IMR-90 (cell line): ENCODE data around the gene RNPEPL1. TPM values are rescaled to one million over a fixed set of nuclear protein-coding genes. Genes with fewer than 3 reads are reported as not detected.

Source experiments
- ATAC-seq: fragments of 200-7000 bp; cut with Tn5 transposase; 2 replicates; pipeline ENCODE4 v1.9.1; 2020; ENCODE audit warnings: low read depth, mild to moderate bottlenecking, moderate library complexity
- BruUV-seq: library from RNA; stranded (reverse); fragments of 400-500 nt; replicated peaks from 2 replicates; lab custom pipeline; 2021; lab: Mats Ljungman, UMichigan
- CTCF ChIA-PET: fragments of 300-600 bp; formaldehyde crosslinking; extraction: SDS; loops from one replicate; lab custom pipeline; 2021; ENCODE audit warnings: antibody characterized with exemption; lab: Yijun Ruan, JAX
- POLR2A ChIA-PET: fragments of 300-600 bp; sonication (Branson Sonifier 250); formaldehyde crosslinking; loops from one replicate; lab custom pipeline; 2022; ENCODE audit warnings: antibody characterized with exemption; ENCODE audit not compliant: unreplicated experiment; lab: Charles Lee
- DNase-seq: peaks from one replicate; pipeline ENCODE4 v3.0.0; 2013
- H2AFZ ChIP-seq: replicated peaks from 2 replicates; pipeline ENCODE3; 2013; ENCODE audit warnings: low read length, mild to moderate bottlenecking; ENCODE audit not compliant: poor library complexity
- H2AK5ac ChIP-seq: 2 replicates; pipeline ENCODE4 v1.6.1; 2013; ENCODE audit warnings: low read depth, low read length, inconsistent platforms
- H2AK9ac ChIP-seq: replicated peaks from 2 replicates; pipeline ENCODE3; 2013; ENCODE audit warnings: mild to moderate bottlenecking, low read depth, low read length, moderate library complexity; ENCODE audit not compliant: poor library complexity
- H2BK120ac ChIP-seq: 2 replicates; pipeline ENCODE4 v1.6.1; 2013; ENCODE audit warnings: low read depth, low read length, inconsistent platforms
- H2BK15ac ChIP-seq: 3 replicates; pipeline ENCODE4 v1.6.1; 2013; ENCODE audit warnings: low read depth, low read length, inconsistent platforms
- H2BK20ac ChIP-seq: 2 replicates; pipeline ENCODE4 v1.6.1; 2013; ENCODE audit warnings: low read depth, mild to moderate bottlenecking, inconsistent platforms, low read length, moderate library complexity
- H2BK5ac ChIP-seq: 2 replicates; pipeline ENCODE4 v1.6.1; 2013; ENCODE audit warnings: mild to moderate bottlenecking, low read depth, low read length, inconsistent platforms; ENCODE audit not compliant: poor library complexity, severe bottlenecking
- H3K14ac ChIP-seq: replicated peaks from 2 replicates; pipeline ENCODE4 v1.6.1; 2013; ENCODE audit warnings: low read depth, low read length, inconsistent platforms
- H3K18ac ChIP-seq: 2 replicates; pipeline ENCODE4 v1.6.1; 2013; ENCODE audit warnings: low read depth, low read length, control low read depth
- H3K23ac ChIP-seq: 2 replicates; pipeline ENCODE4 v1.6.1; 2013; ENCODE audit warnings: low read depth, low read length, inconsistent platforms
- H3K27ac ChIP-seq: 2 replicates; pipeline ENCODE4 v1.5.1; 2013; ENCODE audit warnings: mild to moderate bottlenecking, control low read depth, low read length; ENCODE audit not compliant: insufficient read depth
- H3K27me3 ChIP-seq: 2 replicates; pipeline ENCODE4 v1.6.1; 2013; ENCODE audit warnings: low read length; ENCODE audit not compliant: control insufficient read depth, insufficient read depth
- H3K36me3 ChIP-seq: 2 replicates; pipeline ENCODE4 v1.6.1; 2013; ENCODE audit warnings: low read length, mixed read lengths; ENCODE audit not compliant: control insufficient read depth, insufficient read depth
- H3K4ac ChIP-seq: 2 replicates; pipeline ENCODE4 v1.6.1; 2013; ENCODE audit warnings: low read depth, low read length, inconsistent platforms
- H3K4me1 ChIP-seq: 2 replicates; pipeline ENCODE4 v1.6.1; 2013; ENCODE audit warnings: low read length, mixed read lengths; ENCODE audit not compliant: control insufficient read depth, insufficient read depth
- H3K4me2 ChIP-seq: 2 replicates; pipeline ENCODE4 v1.6.1; 2013; ENCODE audit warnings: low read depth, mild to moderate bottlenecking, control low read depth, low read length, moderate library complexity
- H3K4me3 ChIP-seq: 2 replicates; pipeline ENCODE4 v1.5.1; 2013; ENCODE audit warnings: low read depth, mild to moderate bottlenecking, control low read depth, low read length, moderate library complexity; ENCODE audit not compliant: insufficient read depth
- H3K56ac ChIP-seq: 2 replicates; pipeline ENCODE4 v1.6.1; 2013; ENCODE audit warnings: low read length, inconsistent platforms; ENCODE audit not compliant: insufficient read depth; ENCODE audit errors: extremely low read depth
- H3K79me1 ChIP-seq, 2 experiments: 2 replicates each; pipeline ENCODE4 v1.6.1; 2013; ENCODE audit warnings: low read length in 2 of 2, inconsistent platforms in 1 of 2, low read depth in 1 of 2
- H3K9ac ChIP-seq: 2 replicates; pipeline ENCODE4 v1.6.1; 2013; ENCODE audit warnings: low read depth, low read length, control low read depth
- H3K9me1 ChIP-seq: 2 replicates; pipeline ENCODE4 v1.6.1; 2013; ENCODE audit warnings: low read length, inconsistent platforms; ENCODE audit not compliant: insufficient read depth
- H3K9me3 ChIP-seq: 2 replicates; pipeline ENCODE4 v1.6.1; 2013; ENCODE audit warnings: low read length; ENCODE audit not compliant: control insufficient read depth, insufficient read depth
- H4K20me1 ChIP-seq: 2 replicates; pipeline ENCODE4 v1.6.1; 2013; ENCODE audit warnings: low read length, inconsistent platforms; ENCODE audit not compliant: insufficient read depth
- H4K5ac ChIP-seq: 2 replicates; pipeline ENCODE4 v1.6.1; 2013; ENCODE audit warnings: mild to moderate bottlenecking, low read depth, low read length, control low read depth
- H4K8ac ChIP-seq, 2 experiments: 2 replicates each; pipeline ENCODE4 v1.6.1; 2013; ENCODE audit warnings: low read depth in 2 of 2, low read length in 2 of 2, control low read depth in 1 of 2, inconsistent platforms in 1 of 2
- H4K91ac ChIP-seq: 2 replicates; pipeline ENCODE4 v1.6.1; 2013; ENCODE audit warnings: low read depth, low read length, inconsistent platforms; ENCODE audit not compliant: insufficient read depth
- BHLHE40 ChIP-seq: fragments of 150-350 bp; IDR thresholded peaks from 2 replicates; pipeline ENCODE4 v1.6.1; 2016; ENCODE audit warnings: mild to moderate bottlenecking, low read depth, low read length
- CEBPB ChIP-seq: IDR thresholded peaks from 2 replicates; pipeline ENCODE4 v1.6.1; 2012; ENCODE audit warnings: low read depth, low read length, improper control_type of control experiment
- FOS ChIP-seq: fragments of 150-350 bp; IDR thresholded peaks from 2 replicates; pipeline ENCODE4 v1.6.1; 2016; ENCODE audit warnings: low read depth, low read length
- MAZ ChIP-seq: IDR thresholded peaks from 2 replicates; pipeline ENCODE4 v1.6.1; 2012; ENCODE audit warnings: low read depth, mild to moderate bottlenecking, low read length, improper control_type of control experiment, moderate library complexity, borderline replicate concordance
- MXI1 ChIP-seq: IDR thresholded peaks from 2 replicates; pipeline ENCODE4 v1.6.1; 2012; ENCODE audit warnings: low read depth, mild to moderate bottlenecking, low read length, moderate library complexity, borderline replicate concordance
- NFE2L2 ChIP-seq: fragments of 150-350 bp; IDR thresholded peaks from 2 replicates; pipeline ENCODE4 v1.6.1; 2016; ENCODE audit warnings: low read depth, mild to moderate bottlenecking, low read length
- RAD21 ChIP-seq: IDR thresholded peaks from 2 replicates; pipeline ENCODE4 v1.6.1; 2012; ENCODE audit warnings: low read length, improper control_type of control experiment
- RCOR1 ChIP-seq: IDR thresholded peaks from 2 replicates; pipeline ENCODE4 v1.6.1; 2012; ENCODE audit warnings: mild to moderate bottlenecking, low read length, improper control_type of control experiment; ENCODE audit not compliant: insufficient replicate concordance
- RFX5 ChIP-seq: IDR thresholded peaks from 2 replicates; pipeline ENCODE4 v1.8.0; 2012; ENCODE audit warnings: low read depth, mild to moderate bottlenecking, low read length, moderate library complexity
- WGBS, 2 experiments: methylation state at CpG; one replicate each; pipeline versions ENCODE4 v1.1.5 to v1.1.7; 2013; ENCODE audit warnings: missing lambda C conversion rate in 2 of 2; ENCODE audit not compliant: insufficient read length in 1 of 2; ENCODE audit errors: extremely low coverage in 2 of 2; 5-methylcytosine and 5-hydroxymethylcytosine counted together
- dilution Hi-C: fragments of 300-500 bp; cut with HindIII; formaldehyde crosslinking; loops from one replicate; pipeline ENCODE4 v1.14.3; 2018; ENCODE audit warnings: low sequenced_read_pairs; ENCODE audit not compliant: unreplicated experiment
- in situ Hi-C: fragments of 300-500 bp; cut with MboI; formaldehyde crosslinking; loops from 3 replicates; pipeline ENCODE4 v1.14.3; 2019; ENCODE audit warnings: low sequenced_read_pairs, inconsistent platforms, mixed read lengths
- intact Hi-C: fragments of 100-400 bp; cut with micrococcal nuclease; formaldehyde crosslinking; loops from 2 replicates; pipeline ENCODE4 v1.10.0; 2022
- polyA plus RNA-seq, 3 experiments: library from polyadenylated mRNA; depleted of rRNA; stranded (reverse); fragments of >200 nt; gene quantifications; 2 replicates each; pipeline ENCODE4 v1.2.3, GENCODE V29; 2012; ENCODE audit warnings: low replicate concordance in 1 of 3
- total RNA-seq: library from RNA; depleted of rRNA; stranded (reverse); fragments of >200 nt; gene quantifications from 2 replicates; pipeline ENCODE4 v1.2.3, GENCODE V29; 2012
- TF ChIP-seq, protein P1 (sequence below): fragments of 150-350 bp; IDR thresholded peaks from 2 replicates; pipeline ENCODE4 v1.6.1; 2017; ENCODE audit warnings: mild to moderate bottlenecking, antibody characterized with exemption, low read length, low read depth
- TF ChIP-seq, protein P2 (sequence below): fragments of 150-350 bp; IDR thresholded peaks from 2 replicates; pipeline ENCODE4 v1.6.1; 2016; ENCODE audit warnings: low read depth, mild to moderate bottlenecking, low read length, moderate library complexity, borderline replicate concordance

The RNPEPL1 gene
- total and polyA plus RNA-seq, 2 of the 4 experiments (the other 2 are of a cell fraction) = 3.8 to 18.7 TPM

DNA sequence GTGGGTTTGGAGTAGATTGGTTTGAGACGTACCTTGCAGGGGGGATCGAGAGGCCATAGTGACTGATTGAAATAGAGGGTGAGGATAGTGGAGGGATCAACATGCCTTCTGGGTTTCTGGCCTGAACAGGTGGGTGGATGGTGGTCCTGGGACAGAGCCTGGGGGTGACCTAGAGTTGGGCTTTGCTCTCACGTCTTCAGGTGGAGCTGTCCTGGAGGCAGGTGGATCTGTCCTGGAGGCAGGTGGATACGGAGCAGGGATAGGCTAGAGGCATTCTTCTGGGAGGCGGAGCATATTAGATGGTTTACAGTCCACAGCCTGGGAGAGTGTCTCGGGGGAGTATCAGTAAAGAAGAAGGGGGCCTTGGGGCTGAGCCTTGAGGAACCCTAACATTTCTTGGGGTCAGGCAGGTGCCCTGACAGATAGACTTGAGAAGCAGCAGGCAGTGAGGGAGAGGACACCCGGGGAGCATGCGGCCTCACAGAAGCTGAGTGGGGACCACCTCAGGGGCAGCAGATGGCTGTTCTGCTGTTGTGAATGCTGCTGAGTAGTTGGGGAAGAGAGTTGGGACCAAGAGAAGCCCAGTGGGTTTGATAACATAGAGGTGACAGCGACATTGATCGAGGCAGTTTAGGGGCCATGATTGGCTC, 19.8 kb downstream of the RNPEPL1 start:
- WGBS, 2 experiments = 85% methylated on average over 7 of the region's 10 CpGs; no CpG with 5 or more reads in 1 of the 2 experiments
- Histone ChIP-seq H3K56ac (no peak overlapping the region), H2BK120ac (no peak overlapping the region), H4K5ac (no peak overlapping the region), H3K79me1 (peaks cover 25 to 64% of the 10 kb centered on the region in 2 experiments), H3K4me1 (peaks cover 15% of the 10 kb centered on the region), H3K4me2 (peak overlapping the region; percentile 92; the same call in 1 of the 2 replicates), H2AFZ (no peak overlapping the region), H3K9me3 (no peaks in the 10 kb centered on the region), H3K14ac (no peak overlapping the region), H2BK15ac (no peak overlapping the region), H2AK5ac (no peak overlapping the region), H3K4me3 (no peak overlapping the region), H2BK5ac (no peak overlapping the region), H4K20me1 (peaks cover 13% of the 10 kb centered on the region), H3K18ac (no peak overlapping the region), H2AK9ac (peak overlapping the region; percentile 59), H3K27ac (no peak overlapping the region), H3K9ac (no peak overlapping the region; the same call in 1 of the 2 replicates), H3K23ac (0 out of 2 replicates have a peak overlapping the region, but pooled peaks have one; percentile 39), H3K9me1 (peaks cover 19% of the 10 kb centered on the region; the same call in 1 of the 2 replicates), H4K91ac (no peak overlapping the region), H3K36me3 (peaks cover 20% of the 10 kb centered on the region), H3K4ac (no peak overlapping the region; the same call in 1 of the 2 replicates), H2BK20ac (no peak overlapping the region), H3K27me3 (no peaks in the 10 kb centered on the region), H4K8ac (no peak overlapping the region)
- DNase-seq (no peak), ATAC-seq (no peak)
- dilution Hi-C loops (no loop called here), in situ Hi-C loops (no loop called here), intact Hi-C loops (no loop called here)
- CTCF ChIA-PET = no interaction called here
- BruUV-seq = no TSS peak
- POLR2A ChIA-PET = no interaction called here
- TF ChIP-seq, protein P1, sequence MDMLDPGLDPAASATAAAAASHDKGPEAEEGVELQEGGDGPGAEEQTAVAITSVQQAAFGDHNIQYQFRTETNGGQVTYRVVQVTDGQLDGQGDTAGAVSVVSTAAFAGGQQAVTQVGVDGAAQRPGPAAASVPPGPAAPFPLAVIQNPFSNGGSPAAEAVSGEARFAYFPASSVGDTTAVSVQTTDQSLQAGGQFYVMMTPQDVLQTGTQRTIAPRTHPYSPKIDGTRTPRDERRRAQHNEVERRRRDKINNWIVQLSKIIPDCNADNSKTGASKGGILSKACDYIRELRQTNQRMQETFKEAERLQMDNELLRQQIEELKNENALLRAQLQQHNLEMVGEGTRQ = no peak
- TF ChIP-seq BHLHE40 (no peak), CEBPB (no peak), MAZ (no peak), NFE2L2 (no peak), RFX5 (no peak), MXI1 (no peak), FOS (no peak), RAD21 (no peak), RCOR1 (no peak)
- TF ChIP-seq, protein P2, sequence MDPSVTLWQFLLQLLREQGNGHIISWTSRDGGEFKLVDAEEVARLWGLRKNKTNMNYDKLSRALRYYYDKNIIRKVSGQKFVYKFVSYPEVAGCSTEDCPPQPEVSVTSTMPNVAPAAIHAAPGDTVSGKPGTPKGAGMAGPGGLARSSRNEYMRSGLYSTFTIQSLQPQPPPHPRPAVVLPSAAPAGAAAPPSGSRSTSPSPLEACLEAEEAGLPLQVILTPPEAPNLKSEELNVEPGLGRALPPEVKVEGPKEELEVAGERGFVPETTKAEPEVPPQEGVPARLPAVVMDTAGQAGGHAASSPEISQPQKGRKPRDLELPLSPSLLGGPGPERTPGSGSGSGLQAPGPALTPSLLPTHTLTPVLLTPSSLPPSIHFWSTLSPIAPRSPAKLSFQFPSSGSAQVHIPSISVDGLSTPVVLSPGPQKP = no peak
